ENCODE measurements around the gene PIK3IP1.
"Not testable (repeated sequence)": the region's sequence is repeated elsewhere in the genome, so short reads cannot be mapped to it uniquely, and the experiment has no call there.

PIK3IP1 gene, protein sequence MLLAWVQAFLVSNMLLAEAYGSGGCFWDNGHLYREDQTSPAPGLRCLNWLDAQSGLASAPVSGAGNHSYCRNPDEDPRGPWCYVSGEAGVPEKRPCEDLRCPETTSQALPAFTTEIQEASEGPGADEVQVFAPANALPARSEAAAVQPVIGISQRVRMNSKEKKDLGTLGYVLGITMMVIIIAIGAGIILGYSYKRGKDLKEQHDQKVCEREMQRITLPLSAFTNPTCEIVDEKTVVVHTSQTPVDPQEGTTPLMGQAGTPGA

DNA sequence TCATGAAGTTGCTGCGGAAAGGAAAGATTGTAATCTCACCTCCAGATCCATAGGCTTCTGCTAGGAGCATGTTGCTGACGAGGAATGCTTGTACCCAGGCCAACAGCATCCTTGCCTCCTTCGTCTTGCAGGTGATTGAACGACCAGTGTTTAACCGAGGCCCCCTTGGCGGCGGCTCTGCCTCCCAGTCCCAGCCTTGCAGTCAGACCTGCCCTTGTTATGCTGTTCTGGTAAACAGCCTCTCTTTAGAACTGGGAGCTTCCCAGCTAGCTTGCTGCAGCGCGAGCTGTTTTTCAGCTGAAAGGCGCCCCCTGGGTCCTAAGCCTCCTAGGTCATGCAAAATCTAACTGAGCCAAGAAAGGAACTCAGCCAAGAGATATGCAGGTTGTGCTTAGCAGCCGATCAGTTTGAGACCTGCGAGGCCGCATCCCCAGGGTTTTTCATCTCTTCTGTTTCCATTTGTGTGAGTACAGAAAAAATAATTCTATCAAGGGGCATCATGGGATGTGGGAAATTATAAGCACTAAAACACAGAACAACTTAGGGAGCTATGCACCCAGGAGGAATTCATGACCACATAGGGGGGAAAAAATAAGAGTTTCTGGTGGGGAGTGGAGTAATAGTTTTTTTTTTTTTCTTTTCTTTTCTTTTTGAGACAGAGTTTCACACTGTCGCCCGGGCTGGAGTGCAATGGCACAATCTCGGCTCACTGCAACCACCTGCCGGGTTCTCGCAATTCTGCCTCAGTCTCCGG lies at the start of gene PIK3IP1:
Gene PIK3IP1 (minus strand): TSS at position 253 of the 754 bp plus-strand sequence. CDS start 144 bp downstream, at position 109.
- peak; percentile 46 for DNase-seq (ENCODE audit: low read depth)

DNA sequence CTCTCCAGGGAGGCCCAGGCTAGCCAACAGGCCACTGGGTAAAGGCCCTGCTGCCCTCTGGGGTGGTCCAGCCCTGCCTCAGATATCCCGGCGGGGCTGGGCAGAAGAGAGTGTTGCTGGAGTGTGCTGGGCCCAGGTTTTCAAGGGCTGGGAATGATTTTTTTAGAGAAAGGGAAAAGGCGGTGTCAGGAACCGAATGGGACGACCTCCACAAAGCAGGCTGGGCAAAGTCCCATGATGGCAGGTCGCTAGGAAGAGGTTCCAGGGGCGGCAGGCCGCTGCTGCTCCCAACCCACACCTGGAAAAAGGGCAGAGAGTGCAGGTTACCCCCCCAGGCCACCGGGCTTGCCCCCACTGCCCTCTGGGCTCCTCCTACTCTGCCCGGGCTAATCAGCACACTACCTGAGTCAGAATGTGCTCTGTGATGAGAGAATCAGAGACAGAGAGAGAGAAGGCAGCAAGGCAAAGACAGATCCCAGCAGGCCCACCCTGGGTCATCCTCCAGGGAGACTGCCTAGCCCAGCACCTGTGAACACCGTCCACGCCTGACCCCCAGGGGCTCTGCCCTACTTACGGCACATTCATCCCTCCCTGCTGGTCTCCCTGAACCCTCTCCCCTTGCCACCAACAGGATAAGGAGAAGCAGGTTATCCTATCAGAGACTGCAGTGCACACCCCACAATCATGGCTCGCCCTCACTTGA lies 49.2 kb upstream of the PIK3IP1 start:
- DNase-seq (ENCODE audit: low read depth), result no peak

DNA sequence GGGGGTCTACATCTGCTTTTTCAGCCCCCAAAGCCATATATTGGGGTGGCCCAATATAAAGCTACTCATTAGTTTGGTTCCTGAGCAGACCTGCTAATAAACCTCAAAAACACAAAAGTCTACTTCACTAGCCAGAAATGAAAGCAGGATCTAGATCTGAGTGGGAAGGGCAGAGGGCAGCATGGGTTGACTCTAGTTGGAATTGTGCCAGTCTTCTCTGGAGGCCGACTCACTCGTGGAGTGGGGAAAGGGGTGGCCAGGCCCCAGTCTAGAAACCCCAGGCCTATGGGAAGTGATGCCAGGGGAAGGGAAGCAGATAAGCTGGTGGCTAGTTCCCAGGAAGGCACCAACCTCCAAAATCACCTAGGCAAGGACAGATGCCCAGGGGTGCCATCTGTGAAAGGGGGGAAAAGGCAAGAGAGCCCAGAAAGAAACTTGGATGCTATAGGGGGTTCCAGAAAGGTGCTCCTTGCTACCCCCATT lies 48.5 kb upstream of the PIK3IP1 start:
- DNase-seq (ENCODE audit: low read depth), result no peak

DNA sequence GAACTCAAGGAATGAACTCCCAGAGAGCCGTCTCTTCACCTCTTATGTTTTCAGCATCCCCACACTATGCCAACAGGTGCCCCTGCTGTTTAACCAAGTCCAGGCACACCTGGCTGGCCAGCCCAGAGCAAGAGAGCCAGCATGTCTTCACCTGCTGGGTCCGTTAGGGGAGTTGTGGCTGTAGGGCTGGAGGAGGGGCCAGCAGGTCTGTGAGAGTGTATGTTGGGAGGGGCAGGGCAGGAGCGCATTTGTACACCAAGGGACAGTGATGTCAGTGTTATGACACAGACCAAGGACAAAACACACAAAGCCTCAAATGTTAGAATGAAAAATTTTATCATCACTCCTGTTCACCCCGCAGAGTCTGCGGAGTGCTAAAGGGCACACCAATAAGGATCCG lies 48.1 kb upstream of the PIK3IP1 start:
- DNase-seq (ENCODE audit: low read depth), result no peak

DNA sequence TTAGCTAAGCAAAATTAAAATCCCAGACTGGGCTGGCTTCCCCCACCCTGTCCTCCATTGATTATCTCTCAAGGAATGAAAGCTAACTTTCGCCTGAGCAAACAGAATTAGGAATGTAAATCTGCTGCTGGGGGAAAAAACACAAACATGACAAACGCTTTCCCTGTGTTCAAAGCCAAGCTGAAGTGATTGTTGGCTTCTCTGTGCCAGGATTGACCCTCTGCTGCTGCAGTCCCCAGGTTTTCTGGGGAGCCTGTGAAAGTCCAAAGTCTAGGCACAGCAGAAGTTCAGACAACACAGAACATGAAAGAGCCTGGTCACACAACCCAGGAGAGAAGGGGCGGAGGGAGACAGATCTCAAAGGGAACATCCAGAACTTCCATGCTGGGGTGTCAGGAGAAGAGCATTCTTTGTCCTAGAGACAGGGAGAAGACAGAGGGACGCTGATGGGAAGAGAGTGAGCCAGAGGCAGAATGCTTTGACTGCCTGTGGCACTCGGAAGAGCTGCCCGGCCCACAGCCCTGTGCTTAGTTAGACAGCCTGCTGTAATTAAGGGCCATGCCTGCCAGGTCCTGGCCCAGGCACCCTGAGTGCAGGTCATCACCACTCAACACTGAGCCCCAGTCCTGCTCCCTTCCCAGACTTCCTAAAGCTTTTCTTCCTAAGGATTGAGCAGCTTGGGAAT lies 47.0 kb upstream of the PIK3IP1 start:
- DNase-seq (ENCODE audit: low read depth), result no peak

DNA sequence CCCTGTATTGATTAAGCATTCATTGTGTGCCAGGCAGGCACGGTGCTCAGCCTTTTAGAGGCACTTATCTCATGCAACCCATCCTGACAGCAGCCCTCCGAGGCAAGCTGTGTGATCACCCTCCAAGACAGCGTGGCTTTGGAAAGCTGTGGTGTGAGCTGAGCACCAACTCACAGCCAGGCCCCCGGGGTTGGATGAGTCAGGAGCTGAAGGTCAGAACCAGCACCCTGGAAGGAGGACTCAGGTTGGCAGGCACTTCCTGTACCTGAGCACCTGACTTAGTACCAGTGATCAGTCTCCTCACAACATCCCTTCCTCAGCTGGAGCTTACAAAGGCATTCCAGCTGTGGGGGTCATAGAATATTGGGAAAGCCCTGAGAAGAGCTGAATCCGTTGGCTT lies 44.9 kb upstream of the PIK3IP1 start:
- no peak for DNase-seq (ENCODE audit: low read depth)

DNA sequence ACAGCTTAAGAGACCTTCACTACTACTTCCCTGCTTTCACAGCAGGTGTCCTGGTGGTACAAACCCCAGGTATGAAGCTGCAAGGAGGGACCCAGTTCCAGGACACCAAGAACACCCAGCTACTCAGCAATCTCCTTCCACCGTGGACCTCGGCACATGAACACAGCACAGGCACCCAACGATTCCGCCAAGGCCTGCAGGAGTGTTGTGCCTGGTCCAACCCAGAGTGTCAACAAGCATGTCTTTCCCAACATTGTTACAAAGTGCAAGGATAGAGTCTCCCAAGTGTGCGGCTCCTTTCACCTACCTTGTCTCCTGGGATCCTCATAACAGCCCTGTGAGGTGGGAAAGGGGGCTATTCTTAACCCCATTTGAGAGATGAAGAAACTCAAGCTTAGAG lies 42.0 kb upstream of the PIK3IP1 start:
- DNase-seq (ENCODE audit: low read depth), result no peak

DNA sequence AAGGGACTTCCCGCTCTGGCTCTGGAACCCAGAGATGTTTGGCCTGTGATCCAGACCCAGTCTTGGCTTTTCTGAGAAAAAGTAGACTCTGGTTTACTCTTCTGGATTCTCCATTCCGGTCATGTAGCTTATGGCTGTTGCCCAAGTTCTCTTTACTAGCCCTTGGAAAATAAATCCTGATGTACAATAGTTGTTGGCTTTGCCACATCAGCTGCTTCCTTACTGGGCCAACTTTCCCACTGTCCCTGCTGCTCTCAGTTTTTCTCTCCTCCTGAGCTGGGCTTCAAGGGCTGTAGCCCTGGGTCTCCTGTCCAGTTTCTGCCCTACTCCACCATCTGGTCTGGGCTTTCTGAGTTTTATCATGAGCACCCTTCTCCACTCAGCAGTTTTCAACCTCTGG lies 41.4 kb upstream of the PIK3IP1 start:
- DNase-seq (ENCODE audit: low read depth), result no peak

DNA sequence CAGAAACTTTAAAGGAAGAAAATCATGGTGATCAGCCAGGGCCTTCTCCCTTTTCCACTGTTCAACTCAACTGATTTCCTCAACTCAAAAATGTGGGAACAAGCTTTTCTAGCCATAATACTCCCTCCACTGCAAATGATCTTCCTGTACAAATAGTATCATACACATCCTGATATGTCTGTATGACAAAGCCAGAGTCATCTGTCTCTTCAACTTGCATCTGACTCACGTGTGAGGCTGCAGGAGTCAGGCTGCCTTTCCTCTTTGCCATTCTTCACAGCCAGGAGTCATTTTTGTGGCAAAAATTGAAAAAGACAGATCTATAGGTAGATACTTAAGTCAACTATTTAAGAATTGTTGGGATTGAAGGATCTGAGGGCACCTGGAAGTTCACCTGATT lies 40.6 kb upstream of the PIK3IP1 start:
- no peak for DNase-seq (ENCODE audit: low read depth)

DNA sequence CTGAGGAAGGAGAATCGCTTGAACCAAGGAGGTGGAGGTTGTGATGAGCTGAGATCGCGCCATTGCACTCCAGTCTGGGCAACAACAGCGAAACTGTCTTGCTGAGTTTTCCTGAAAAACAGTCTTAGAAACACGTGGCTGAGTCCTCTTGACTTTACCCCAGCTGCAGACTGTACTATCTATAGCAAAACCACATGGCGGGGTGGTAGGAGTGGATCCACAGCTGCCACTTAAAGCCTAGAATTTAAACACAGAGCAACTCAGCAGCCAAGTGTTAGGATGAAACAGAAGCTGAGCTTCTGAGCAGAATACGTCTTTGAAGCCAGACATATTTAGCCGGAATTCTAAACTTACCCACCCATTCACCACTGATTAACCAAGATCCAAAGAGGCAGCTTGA lies 39.7 kb upstream of the PIK3IP1 start:
- no peak for DNase-seq (ENCODE audit: low read depth)

DNA sequence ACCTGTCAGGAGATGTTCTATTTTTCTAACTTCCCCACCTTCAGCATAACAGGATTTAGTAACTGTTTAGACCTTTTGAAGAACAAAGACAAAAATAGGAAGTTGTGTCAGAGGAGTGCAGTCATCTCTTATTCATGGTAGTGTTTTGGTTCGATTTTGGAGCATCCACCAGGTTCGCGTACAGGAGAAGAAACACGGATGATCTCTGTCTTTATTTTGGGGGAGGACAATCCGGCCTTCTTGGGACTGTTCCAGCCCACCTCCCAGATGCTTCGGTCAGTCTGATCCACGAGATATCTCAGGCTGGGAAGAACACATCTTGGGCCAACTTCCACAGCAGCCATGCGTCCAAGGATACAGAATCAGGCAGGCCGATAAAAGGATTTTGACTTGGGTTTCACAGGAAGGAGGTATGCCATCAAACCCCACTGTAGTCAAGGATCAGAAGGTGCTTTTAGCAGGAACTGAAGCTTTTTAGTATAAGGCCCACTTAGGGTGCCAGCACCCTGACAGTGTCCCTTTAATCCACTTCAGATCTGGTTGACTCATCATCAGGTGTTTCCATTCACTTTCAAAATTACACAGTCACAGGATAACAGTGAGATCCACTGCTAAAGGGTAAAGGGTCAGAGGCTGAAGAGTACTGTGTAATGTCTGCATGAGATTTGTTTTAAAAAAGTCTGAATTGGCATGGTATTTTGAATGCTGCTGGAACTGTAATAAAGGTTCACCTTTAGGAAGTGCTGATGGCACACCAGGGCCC lies 37.3 kb upstream of the PIK3IP1 start:
- no peak for DNase-seq (ENCODE audit: low read depth)

DNA sequence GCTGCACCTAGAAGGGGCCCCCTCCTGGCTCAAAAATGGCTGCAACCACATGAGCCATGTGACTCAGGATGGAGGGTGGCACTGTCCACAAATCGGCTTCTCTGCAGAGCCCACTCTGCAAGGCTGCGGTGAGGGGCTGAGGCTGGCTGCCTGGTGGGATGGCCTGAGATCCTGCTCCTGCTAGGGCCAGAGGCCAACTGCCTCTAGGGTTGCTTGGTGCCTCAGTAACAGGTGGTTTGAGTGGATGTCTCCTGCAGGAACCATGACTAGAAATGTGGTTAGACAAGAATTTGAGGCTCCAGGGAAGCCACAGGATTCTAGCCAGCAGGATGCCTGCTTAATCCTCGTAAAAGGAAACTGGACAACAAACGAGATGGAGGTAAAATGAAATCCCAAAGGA lies 36.7 kb upstream of the PIK3IP1 start:
- DNase-seq (ENCODE audit: low read depth), result no peak

DNA sequence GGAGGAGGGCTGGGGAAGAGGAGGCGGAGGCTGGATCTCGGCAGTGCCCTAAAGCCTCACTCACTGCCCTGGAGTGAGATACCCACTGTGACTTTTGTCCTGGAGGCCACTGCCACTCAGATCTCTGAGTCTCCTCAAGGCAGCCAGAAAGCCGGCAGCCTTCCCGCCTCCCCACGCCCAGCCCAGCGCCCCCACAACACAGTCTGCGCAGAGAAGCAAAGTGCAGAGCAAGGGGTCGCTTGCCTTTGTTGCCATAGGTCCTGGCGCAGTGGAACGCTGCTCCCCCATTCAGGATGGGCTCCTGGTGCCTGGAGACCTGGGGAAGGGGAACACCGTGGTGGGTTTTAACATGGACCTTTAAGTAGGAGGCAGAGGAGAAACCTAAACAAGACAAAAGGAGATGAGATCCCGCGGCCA lies 36.3 kb upstream of the PIK3IP1 start:
- no peak for DNase-seq (ENCODE audit: low read depth)

DNA sequence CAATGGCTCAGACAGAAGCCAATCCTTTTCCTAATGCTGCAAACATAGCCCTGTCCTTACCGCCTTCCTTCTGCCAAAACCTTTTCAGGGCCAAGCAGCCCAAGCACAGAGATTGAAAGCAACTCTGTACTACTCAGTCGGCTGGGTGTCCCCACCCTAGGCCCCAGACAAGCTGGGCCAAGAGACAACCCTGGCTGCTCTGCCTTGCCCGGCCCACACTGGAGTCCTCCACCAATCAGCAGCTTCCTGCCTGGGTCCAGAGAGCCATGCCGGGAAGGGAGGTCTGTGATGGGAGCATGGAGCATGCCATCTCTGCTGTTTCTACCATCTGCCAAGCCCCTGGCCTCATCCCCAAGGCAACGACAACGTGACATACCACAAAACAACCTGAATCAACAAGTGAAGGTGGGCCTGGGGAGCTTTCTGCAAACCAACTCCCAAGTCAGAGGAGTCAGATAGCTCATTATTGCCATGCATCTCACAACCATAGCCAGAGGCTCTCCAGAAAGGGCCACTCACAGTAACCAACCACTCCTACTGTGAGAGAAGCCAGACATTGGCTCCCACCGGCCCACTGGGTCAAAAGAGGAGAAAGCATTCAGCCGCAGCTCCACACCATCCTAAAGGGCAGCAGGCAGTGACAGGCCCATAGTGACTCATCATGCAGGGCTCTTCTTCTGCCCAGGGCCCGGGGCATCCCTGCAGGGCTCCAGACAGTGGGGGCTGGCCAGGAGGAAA lies 35.7 kb upstream of the PIK3IP1 start:
- no peak for DNase-seq (ENCODE audit: low read depth)

DNA sequence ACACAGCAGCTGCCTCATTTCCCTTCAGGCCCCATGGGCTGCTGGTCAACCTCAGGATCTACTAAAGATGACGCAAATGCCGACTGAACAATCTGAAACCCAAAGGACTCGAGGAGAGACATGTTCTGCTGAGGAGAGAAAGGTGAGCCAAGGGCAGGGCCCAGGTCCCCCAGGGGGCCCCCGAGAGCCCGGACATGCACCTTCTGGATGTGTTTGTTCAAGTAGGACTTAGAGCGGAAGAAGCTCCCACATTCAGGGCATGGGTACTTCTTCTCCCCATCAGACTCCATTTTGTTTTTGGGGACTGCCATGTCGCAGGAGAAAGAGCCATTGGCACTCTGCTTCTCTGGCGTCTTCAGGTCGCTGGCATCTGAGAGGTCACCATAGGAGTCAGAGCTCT lies 34.6 kb upstream of the PIK3IP1 start:
- no peak for DNase-seq (ENCODE audit: low read depth)

DNA sequence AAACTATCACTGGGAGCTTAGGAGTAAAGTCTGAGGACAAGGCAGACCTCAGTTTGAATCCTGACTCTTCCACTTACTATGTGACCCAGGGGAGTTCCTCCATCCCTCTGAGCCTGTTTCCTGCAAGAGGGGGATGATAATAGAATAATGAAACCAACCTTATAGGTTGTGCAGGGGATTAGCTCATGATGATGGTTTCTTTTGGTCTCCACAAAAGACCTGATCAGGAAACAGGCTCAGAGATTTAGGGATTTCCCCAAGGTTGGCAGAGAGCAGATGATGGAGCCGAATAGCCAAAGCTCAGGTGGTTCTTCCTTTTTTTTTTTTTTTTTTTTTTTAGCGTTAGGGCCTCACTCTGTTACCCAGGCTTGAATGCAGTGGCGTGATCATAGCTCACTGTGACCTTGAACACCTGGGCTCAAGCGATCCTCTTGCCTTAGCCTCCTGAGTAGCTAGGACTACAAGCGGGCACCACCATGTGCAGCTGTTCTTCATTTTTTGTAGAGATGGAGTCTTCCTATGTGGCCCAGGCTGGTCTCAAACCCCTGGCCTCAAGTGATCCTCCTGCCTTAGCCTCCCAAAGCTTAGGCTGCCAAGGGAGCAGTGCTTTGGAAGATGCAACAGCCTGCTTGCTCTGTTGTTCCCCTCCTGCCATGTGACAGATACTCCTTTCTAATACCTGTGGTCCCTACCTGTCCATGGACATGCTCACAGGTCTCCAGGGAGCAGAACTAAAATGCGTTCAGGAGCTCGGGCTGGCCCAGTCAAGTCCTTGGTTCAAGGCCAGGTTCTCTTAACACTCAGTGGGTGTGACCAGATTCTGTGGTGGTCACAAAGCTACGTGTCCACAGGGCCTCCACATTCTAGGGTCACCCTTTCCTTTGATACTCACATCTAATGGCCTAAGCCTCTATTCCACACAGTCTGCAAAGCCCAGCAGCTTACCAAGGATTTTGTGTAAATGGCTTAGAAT lies 31.6 kb upstream of the PIK3IP1 start:
- no peak for DNase-seq (ENCODE audit: low read depth)

DNA sequence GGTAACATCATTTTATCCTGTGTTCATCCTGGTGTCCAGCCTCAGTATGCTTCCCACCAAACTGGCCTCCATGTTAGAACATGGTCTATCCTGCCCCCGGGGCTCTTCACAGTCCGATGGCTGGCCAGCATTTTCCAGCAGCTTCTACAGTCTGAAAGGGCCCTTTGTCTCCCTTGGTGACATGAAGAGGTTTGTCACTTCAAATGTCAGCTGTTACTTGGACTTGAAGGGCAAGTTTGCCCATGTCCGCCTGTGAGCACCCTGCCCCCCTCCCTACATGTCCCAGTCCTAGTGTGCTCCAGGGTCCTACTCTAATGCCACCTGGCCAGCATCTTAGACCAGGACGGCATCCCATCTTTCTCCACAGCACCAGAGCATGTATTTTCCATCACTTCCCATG lies 29.1 kb upstream of the PIK3IP1 start:
- DNase-seq (ENCODE audit: low read depth), result no peak

DNA sequence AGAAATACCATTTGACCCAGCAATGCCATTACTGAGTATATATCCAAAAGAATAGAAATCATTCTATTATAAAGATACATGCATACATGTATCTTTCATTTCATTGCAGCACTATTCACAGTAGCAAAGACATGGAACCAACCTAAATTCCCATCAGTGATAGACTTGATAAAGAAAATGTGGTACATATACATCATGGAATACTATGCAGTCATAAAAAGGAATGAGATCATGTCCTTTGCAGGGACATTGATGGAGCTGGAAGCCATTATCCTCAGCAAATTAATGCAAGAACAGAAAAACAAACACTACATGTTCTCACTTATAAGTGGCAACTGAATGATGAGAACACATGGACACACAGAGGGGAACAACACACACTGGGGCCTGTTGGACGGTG lies 21.9 kb upstream of the PIK3IP1 start:
- DNase-seq (ENCODE audit: low read depth), result not testable (repeated sequence)

DNA sequence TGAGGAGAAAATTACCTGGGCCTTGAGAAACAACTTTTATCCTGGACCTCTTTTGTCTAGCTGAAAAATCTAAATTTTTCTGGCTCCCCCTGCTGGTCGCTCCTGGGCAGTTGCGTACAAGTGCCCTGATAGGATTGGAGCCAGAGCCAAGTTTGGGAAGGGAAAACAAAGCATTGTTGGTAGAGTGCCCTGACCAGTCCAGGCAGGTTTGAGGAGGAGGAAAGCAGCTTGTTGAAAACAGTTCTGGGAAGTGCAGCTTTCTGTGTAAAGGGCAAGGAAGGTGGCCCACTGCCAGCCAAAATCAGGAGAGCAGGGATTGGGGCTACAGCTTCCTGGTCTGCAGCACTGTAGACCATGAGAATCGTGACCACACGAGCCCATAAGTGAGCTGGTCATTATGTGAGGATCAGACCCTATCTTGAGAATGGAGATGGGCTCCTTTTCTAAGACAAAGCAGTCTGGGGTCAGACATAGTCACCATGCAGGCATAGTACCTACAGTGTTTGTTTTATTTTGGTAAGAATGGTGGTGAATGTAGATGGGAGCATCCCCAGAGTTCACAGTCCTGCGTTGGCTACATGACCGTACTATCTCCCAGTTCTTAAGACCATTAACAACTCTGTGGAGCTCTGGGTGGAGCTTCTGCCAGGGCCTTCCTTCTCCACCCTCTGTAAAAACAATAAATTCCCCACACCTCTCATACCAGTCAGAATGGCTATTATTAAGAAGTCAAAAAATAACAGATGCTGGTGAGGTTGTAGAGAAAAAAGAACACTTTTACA lies 21.3 kb upstream of the PIK3IP1 start:
- DNase-seq (ENCODE audit: low read depth), result no peak
